ENCODE measurements around the gene MAD1L1.
"Not testable (repeated sequence)": the region's sequence is repeated elsewhere in the genome, so short reads cannot be mapped to it uniquely, and the experiment has no call there.

GRCh38 chr7:1827521-1827981, 405.2 kb downstream of the MAD1L1 start:
- not testable (repeated sequence) for TF ChIP-seq ZNF274 (IDR thresholded peaks at IDR 0.05; ENCODE audit: borderline replicate concordance, extremely low read depth, low read length); CTCF (IDR thresholded peaks at IDR 0.05; ENCODE audit: control extremely low read depth in 1 of 3, insufficient read depth in 1 of 3, low read depth in 1 of 3, low read length in 3 of 3); EZH2 (IDR thresholded peaks at IDR 0.05; ENCODE audit: low read depth, low read length, severe bottlenecking); RAD21 (IDR thresholded peaks at IDR 0.05 in 1 of 2, conservative IDR thresholded peaks at IDR 0.05 in 1 of 2; ENCODE audit: low read depth in 2 of 2, low read length in 2 of 2); POLR2A (IDR thresholded peaks at IDR 0.05; ENCODE audit: control extremely low read depth in 1 of 2, low read depth in 2 of 2, low read length in 2 of 2); NRF1 (IDR thresholded peaks at IDR 0.05; ENCODE audit: low read depth, low read length); KDM1A (IDR thresholded peaks at IDR 0.05; ENCODE audit: borderline replicate concordance, low read length)
